SK-N-SH treated with all-trans-retinoic acid at 6 μM for 48 hours (cell line): ENCODE data around the gene CLEC20A.

ENCODE experiments used
- ATAC-seq: fragments of 200-7000 bp; cut with Tn5 transposase; 3 replicates; pipeline ENCODE4 v1.9.1; 2020; ENCODE audit warnings: mild to moderate bottlenecking, moderate library complexity
- ARNTL ChIP-seq: fragments of 450-650 bp; formaldehyde crosslinking; IDR thresholded peaks from 2 replicates; pipeline ENCODE4 v1.5.0; 2020; ENCODE audit warnings: low read depth, mild to moderate bottlenecking, moderate library complexity, borderline replicate concordance
- CREB5 ChIP-seq: fragments of 250-450 bp; sonication (Bioruptor Pico); IDR thresholded peaks from 2 replicates; pipeline ENCODE4 v1.5.1; 2020; ENCODE audit warnings: low read depth, mild to moderate bottlenecking, moderate library complexity
- CSDC2 ChIP-seq: fragments of 250-450 bp; sonication (Bioruptor Pico); IDR thresholded peaks from 2 replicates; pipeline ENCODE4 v1.5.0; 2020; ENCODE audit warnings: mild to moderate bottlenecking, moderate library complexity
- ESRRG ChIP-seq: fragments of 250-450 bp; sonication (Bioruptor Pico); IDR thresholded peaks from 2 replicates; pipeline ENCODE4 v1.6.1; 2021; ENCODE audit warnings: mild to moderate bottlenecking
- GLIS3 ChIP-seq: fragments of 250-450 bp; sonication (Bioruptor Pico); IDR thresholded peaks from 2 replicates; pipeline ENCODE4 v1.5.0; 2020; ENCODE audit warnings: mild to moderate bottlenecking, moderate library complexity
- ISL1 ChIP-seq: fragments of 250-450 bp; sonication (Bioruptor Pico); IDR thresholded peaks from 2 replicates; pipeline ENCODE4 v2.1.2; 2022; ENCODE audit warnings: mild to moderate bottlenecking, moderate library complexity
- OSR1 ChIP-seq: fragments of 250-450 bp; sonication (Bioruptor Pico); IDR thresholded peaks from 2 replicates; pipeline ENCODE4 v1.8.0; 2022; ENCODE audit warnings: moderate library complexity, mild to moderate bottlenecking, inconsistent platforms
- PPARA ChIP-seq: fragments of 250-450 bp; sonication (Bioruptor Pico); IDR thresholded peaks from 2 replicates; pipeline ENCODE4 v1.5.0; 2020; ENCODE audit warnings: mild to moderate bottlenecking, borderline replicate concordance
- RARB ChIP-seq: fragments of 250-450 bp; sonication (Bioruptor Pico); IDR thresholded peaks from 2 replicates; pipeline ENCODE4 v1.8.0; 2021; ENCODE audit warnings: mild to moderate bottlenecking, moderate library complexity
- TCF4 ChIP-seq: fragments of 250-450 bp; sonication (Bioruptor Pico); IDR thresholded peaks from 2 replicates; pipeline ENCODE4 v1.8.0; 2021; ENCODE audit warnings: mild to moderate bottlenecking, moderate library complexity, borderline replicate concordance
- TSHZ2 ChIP-seq: fragments of 250-450 bp; sonication (Bioruptor Pico); IDR thresholded peaks from 2 replicates; pipeline ENCODE4 v1.5.0; 2020; ENCODE audit warnings: mild to moderate bottlenecking, moderate library complexity
- ZC3H10 ChIP-seq: fragments of 250-450 bp; sonication (Bioruptor Pico); IDR thresholded peaks from 2 replicates; pipeline ENCODE4 v1.5.1; 2021; ENCODE audit warnings: mild to moderate bottlenecking, moderate library complexity
- ZFP3 ChIP-seq: fragments of 250-450 bp; sonication (Bioruptor Pico); IDR thresholded peaks from 2 replicates; pipeline ENCODE4 v1.5.0; 2020; ENCODE audit warnings: mild to moderate bottlenecking, moderate library complexity
- ZFP30 ChIP-seq: fragments of 450-650 bp; formaldehyde crosslinking; IDR thresholded peaks from 2 replicates; pipeline ENCODE4 v1.5.0; 2022; ENCODE audit warnings: mild to moderate bottlenecking, moderate library complexity
- ZNF565 ChIP-seq: fragments of 450-650 bp; formaldehyde crosslinking; conservative IDR thresholded peaks from 2 replicates; pipeline ENCODE4 v1.5.0; 2020; ENCODE audit warnings: low read depth, mild to moderate bottlenecking, moderate library complexity
- TF ChIP-seq, protein P1 (sequence below): fragments of 250-450 bp; sonication (Bioruptor Pico); IDR thresholded peaks from 2 replicates; pipeline ENCODE4 v1.8.0; 2021; ENCODE audit warnings: low read depth, mild to moderate bottlenecking, moderate library complexity, borderline replicate concordance
- TF ChIP-seq, protein P2 (sequence below): fragments of 250-450 bp; sonication (Bioruptor Pico); IDR thresholded peaks from 2 replicates; pipeline ENCODE4 v1.8.0; 2020; ENCODE audit warnings: mild to moderate bottlenecking, moderate library complexity, borderline replicate concordance
- TF ChIP-seq, protein P3 (sequence below): fragments of 250-450 bp; sonication (Bioruptor Pico); IDR thresholded peaks from 2 replicates; pipeline ENCODE4 v1.5.1; 2021; ENCODE audit warnings: mild to moderate bottlenecking, moderate library complexity

CLEC20A gene

GRCh38 chr1:178461701-178462100 is 35.1 kb downstream of the CLEC20A start:
- ATAC-seq = no peak
- TF ChIP-seq TSHZ2 (CRISPR knock-in tag) (no peak), RARB (CRISPR knock-in tag) (no peak), ISL1 (no peak), OSR1 (CRISPR knock-in tag) (no peak), ESRRG (CRISPR knock-in tag) (no peak), ARNTL (CRISPR knock-in tag) (no peak), ZC3H10 (no peak)
- TF ChIP-seq, protein P1, sequence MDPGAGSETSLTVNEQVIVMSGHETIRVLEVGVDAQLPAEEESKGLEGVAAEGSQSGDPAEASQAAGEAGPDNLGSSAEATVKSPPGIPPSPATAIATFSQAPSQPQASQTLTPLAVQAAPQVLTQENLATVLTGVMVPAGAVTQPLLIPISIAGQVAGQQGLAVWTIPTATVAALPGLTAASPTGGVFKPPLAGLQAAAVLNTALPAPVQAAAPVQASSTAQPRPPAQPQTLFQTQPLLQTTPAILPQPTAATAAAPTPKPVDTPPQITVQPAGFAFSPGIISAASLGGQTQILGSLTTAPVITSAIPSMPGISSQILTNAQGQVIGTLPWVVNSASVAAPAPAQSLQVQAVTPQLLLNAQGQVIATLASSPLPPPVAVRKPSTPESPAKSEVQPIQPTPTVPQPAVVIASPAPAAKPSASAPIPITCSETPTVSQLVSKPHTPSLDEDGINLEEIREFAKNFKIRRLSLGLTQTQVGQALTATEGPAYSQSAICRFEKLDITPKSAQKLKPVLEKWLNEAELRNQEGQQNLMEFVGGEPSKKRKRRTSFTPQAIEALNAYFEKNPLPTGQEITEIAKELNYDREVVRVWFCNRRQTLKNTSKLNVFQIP (CRISPR knock-in tag) = no peak

DNA sequence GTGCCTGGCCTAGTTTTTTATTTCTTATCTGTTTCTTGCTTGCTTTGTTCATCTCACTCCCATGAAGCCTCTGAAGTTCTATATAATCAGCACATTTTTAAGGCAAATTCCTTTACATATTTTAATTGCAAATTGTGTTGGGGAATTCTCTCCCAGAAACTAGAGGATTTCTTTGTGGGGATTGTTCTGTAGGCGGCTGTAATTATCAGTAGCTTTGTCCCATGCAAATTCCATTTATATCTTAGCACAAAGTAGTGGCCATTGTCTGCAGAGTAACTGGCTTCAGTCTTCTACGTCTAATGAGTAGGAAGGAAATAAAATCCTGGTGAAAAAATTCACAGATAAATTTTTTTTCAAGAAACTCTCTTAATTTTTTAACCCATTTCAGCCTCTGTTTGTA is 35.7 kb downstream of the CLEC20A start:
- TF ChIP-seq, protein P1 (CRISPR knock-in tag) = no peak
- TF ChIP-seq, protein P2, sequence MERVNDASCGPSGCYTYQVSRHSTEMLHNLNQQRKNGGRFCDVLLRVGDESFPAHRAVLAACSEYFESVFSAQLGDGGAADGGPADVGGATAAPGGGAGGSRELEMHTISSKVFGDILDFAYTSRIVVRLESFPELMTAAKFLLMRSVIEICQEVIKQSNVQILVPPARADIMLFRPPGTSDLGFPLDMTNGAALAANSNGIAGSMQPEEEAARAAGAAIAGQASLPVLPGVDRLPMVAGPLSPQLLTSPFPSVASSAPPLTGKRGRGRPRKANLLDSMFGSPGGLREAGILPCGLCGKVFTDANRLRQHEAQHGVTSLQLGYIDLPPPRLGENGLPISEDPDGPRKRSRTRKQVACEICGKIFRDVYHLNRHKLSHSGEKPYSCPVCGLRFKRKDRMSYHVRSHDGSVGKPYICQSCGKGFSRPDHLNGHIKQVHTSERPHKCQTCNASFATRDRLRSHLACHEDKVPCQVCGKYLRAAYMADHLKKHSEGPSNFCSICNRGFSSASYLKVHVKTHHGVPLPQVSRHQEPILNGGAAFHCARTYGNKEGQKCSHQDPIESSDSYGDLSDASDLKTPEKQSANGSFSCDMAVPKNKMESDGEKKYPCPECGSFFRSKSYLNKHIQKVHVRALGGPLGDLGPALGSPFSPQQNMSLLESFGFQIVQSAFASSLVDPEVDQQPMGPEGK = no peak
- TF ChIP-seq, protein P3, sequence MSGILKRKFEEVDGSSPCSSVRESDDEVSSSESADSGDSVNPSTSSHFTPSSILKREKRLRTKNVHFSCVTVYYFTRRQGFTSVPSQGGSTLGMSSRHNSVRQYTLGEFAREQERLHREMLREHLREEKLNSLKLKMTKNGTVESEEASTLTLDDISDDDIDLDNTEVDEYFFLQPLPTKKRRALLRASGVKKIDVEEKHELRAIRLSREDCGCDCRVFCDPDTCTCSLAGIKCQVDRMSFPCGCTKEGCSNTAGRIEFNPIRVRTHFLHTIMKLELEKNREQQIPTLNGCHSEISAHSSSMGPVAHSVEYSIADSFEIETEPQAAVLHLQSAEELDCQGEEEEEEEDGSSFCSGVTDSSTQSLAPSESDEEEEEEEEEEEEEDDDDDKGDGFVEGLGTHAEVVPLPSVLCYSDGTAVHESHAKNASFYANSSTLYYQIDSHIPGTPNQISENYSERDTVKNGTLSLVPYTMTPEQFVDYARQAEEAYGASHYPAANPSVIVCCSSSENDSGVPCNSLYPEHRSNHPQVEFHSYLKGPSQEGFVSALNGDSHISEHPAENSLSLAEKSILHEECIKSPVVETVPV (CRISPR knock-in tag) = no peak
- TF ChIP-seq TCF4 (CRISPR knock-in tag) (no peak), ESRRG (CRISPR knock-in tag) (no peak), ARNTL (CRISPR knock-in tag) (no peak), CSDC2 (CRISPR knock-in tag) (no peak), ISL1 (no peak), PPARA (CRISPR knock-in tag) (no peak), ZFP3 (CRISPR knock-in tag) (no peak), OSR1 (CRISPR knock-in tag) (no peak), TSHZ2 (CRISPR knock-in tag) (no peak), ZFP30 (CRISPR knock-in tag) (no peak)
- ATAC-seq = no peak

DNA sequence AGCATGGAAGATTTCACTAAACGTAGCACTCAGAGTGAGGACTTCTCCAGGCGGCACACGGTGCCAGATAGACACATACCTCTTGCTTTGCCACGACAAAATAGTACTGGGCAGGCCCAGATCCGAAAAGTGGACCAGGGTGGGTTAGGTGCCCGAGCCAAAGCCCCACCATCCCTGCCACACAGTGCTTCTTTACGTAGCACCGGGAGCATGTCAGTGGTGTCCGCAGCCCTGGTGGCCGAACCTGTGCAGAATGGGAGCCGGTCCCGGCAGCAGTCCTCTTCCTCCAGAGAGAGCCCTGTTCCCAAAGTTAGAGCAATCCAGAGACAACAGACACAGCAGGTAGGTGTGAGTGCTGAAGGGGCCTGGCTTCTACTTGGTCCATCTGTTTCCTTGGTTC is 38.6 kb downstream of the CLEC20A start:
- no peak for ATAC-seq
- TF ChIP-seq, protein P2 = no peak
- TF ChIP-seq GLIS3 (no peak), CREB5 (no peak), ZNF565 (CRISPR knock-in tag) (no peak), ISL1 (no peak), PPARA (CRISPR knock-in tag) (no peak), RARB (CRISPR knock-in tag) (no peak), TCF4 (CRISPR knock-in tag) (no peak), ARNTL (CRISPR knock-in tag) (no peak), CSDC2 (CRISPR knock-in tag) (no peak), ZC3H10 (no peak)
- TF ChIP-seq, protein P3 (CRISPR knock-in tag) = no peak
